ENCODE data around the gene ACBD5.

Gene ACBD5

GRCh38 chr10:27190508-27190907, 50.1 kb downstream of the ACBD5 start:
- H3K4me1 ChIP-seq (ENCODE audit: control insufficient read depth, insufficient read depth, low read length), result no peaks in the 10 kb centered on the region; the same call in 1 of the 2 replicates
- H3K9me3 ChIP-seq (ENCODE audit: control insufficient read depth, insufficient read depth, low read depth, low read length), result no peaks in the 10 kb centered on the region
- H3K27ac ChIP-seq (ENCODE audit: extremely low read depth, low read depth, low read length), result no peak overlapping the region
- ChIA-PET CTCF (no interaction called here), POLR2A (no interaction called here)
- TF ChIP-seq ZNF132 (tag by site-specific recombination; IDR thresholded peaks at IDR 0.05; ENCODE audit: borderline replicate concordance) (no peak), ZNF843 (tag by site-specific recombination; IDR thresholded peaks at IDR 0.05) (no peak), KLF10 (tag by site-specific recombination; IDR thresholded peaks at IDR 0.05) (no peak), ZBTB1 (tag by site-specific recombination; IDR thresholded peaks at IDR 0.05) (no peak), ZNF121 (tag by site-specific recombination; IDR thresholded peaks at IDR 0.05) (no peak), ZNF133 (tag by site-specific recombination; IDR thresholded peaks at IDR 0.05) (no peak)
- peaks cover 21 to 22% of the 10 kb centered on the region in 2 experiments for H3K36me3 ChIP-seq (ENCODE audit: control insufficient read depth in 2 of 2, insufficient read depth in 1 of 2, low read length in 2 of 2)
- H3K4me3 ChIP-seq (ENCODE audit: low read depth, low read length), result no peak overlapping the region

- no peaks in the 10 kb centered on the region for H3K9me3 ChIP-seq (ENCODE audit: control insufficient read depth, insufficient read depth, low read depth, low read length)
- no peak overlapping the region for H3K27ac ChIP-seq (ENCODE audit: extremely low read depth, low read depth, low read length)
- peaks cover 33 to 34% of the 10 kb centered on the region in 2 experiments for H3K36me3 ChIP-seq (ENCODE audit: control insufficient read depth in 2 of 2, insufficient read depth in 1 of 2, low read length in 2 of 2)
- ChIA-PET CTCF (no interaction called here), POLR2A (no interaction called here)
- H3K4me1 ChIP-seq (ENCODE audit: control insufficient read depth, insufficient read depth, low read length), result no peaks in the 10 kb centered on the region; the same call in 1 of the 2 replicates
- TF ChIP-seq ZSCAN16 (tag by site-specific recombination; IDR thresholded peaks at IDR 0.05), result no peak
- TF ChIP-seq REST (tag by site-specific recombination; IDR thresholded peaks at IDR 0.05), result peak; percentile 74
- TF ChIP-seq ZNF398 (tag by site-specific recombination; IDR thresholded peaks at IDR 0.05), result no peak
- TF ChIP-seq ZNF169 (tag by site-specific recombination; IDR thresholded peaks at IDR 0.05), result no peak
- TF ChIP-seq GFI1B (tag by site-specific recombination; IDR thresholded peaks at IDR 0.05), result no peak
- TF ChIP-seq ZNF549 (tag by site-specific recombination; IDR thresholded peaks at IDR 0.05), result no peak
- H3K4me3 ChIP-seq (ENCODE audit: low read depth, low read length), result no peak overlapping the region
These were observed 51.7 kb downstream of the ACBD5 start for GRCh38 chr10:27188897-27189296.

GRCh38 chr10:27188259-27188658, 52.3 kb downstream of the ACBD5 start:
- H3K36me3 ChIP-seq (ENCODE audit: control insufficient read depth in 2 of 2, insufficient read depth in 1 of 2, low read length in 2 of 2), result peaks cover 40% of the 10 kb centered on the region in 2 experiments
- H3K27ac ChIP-seq (ENCODE audit: extremely low read depth, low read depth, low read length), result no peak overlapping the region
- H3K9me3 ChIP-seq (ENCODE audit: control insufficient read depth, insufficient read depth, low read depth, low read length), result no peaks in the 10 kb centered on the region
- CTCF ChIA-PET, result no interaction called here
- no peaks in the 10 kb centered on the region; the same call in 1 of the 2 replicates for H3K4me1 ChIP-seq (ENCODE audit: control insufficient read depth, insufficient read depth, low read length)
- POLR2A ChIA-PET, result no interaction called here
- no peak overlapping the region for H3K4me3 ChIP-seq (ENCODE audit: low read depth, low read length)
- no peak for TF ChIP-seq ZNF26 (tag by site-specific recombination; IDR thresholded peaks at IDR 0.05)
- TF ChIP-seq ZNF701 (tag by site-specific recombination; IDR thresholded peaks at IDR 0.05), result no peak
- no peak for TF ChIP-seq ZNF274 (IDR thresholded peaks at IDR 0.05; ENCODE audit: low read length)
- TF ChIP-seq ZNF274 (tag by site-specific recombination; IDR thresholded peaks at IDR 0.05; ENCODE audit: borderline replicate concordance), result no peak
- no peak for TF ChIP-seq ZNF776 (tag by site-specific recombination; IDR thresholded peaks at IDR 0.05; ENCODE audit: borderline replicate concordance)
- no peak for TF ChIP-seq ZNF184 (tag by site-specific recombination; IDR thresholded peaks at IDR 0.05)
- TF ChIP-seq ZNF280D (tag by site-specific recombination; IDR thresholded peaks at IDR 0.05), result no peak
- no peak for TF ChIP-seq ZNF23 (tag by site-specific recombination; IDR thresholded peaks at IDR 0.05; ENCODE audit: borderline replicate concordance)
